ENCODE results near the gene ZNF827. TPM values are rescaled to one million over a fixed set of nuclear protein-coding genes. Genes with fewer than 3 reads are reported as not detected.

The ZNF827 gene
- total RNA-seq, 1 experiment from 2014 or later = 6.3 TPM

GRCh38 chr4:145891958-145892357 is 46.7 kb downstream of the ZNF827 start:
- Histone ChIP-seq H3K27ac (ENCODE audit: low read length) (no peak overlapping the region), H3K36me3 (ENCODE audit: control insufficient read depth, insufficient read depth, low read length) (no peaks in the 10 kb centered on the region), H3K27me3 (ENCODE audit: control insufficient read depth, insufficient read depth, low read length) (no peaks in the 10 kb centered on the region), H3K4me1 (ENCODE audit: control insufficient read depth, insufficient read depth, low read length) (no peaks in the 10 kb centered on the region), H3K9me3 (ENCODE audit: control insufficient read depth, insufficient read depth, low read depth, low read length) (no peaks in the 10 kb centered on the region), H3K4me3 (ENCODE audit: low read depth in 2 of 2, low read length in 2 of 2) (no peak overlapping the region)
- no peak for ATAC-seq
- POLR2A ChIA-PET = no interaction called here
- no peak for DNase-seq (ENCODE audit: low read depth, low spot score)
- BruUV-seq (replicated peaks) = no TSS peak
- CTCF ChIA-PET = no interaction called here
- TF ChIP-seq TCF7L2 (IDR thresholded peaks at IDR 0.05; ENCODE audit: low read depth, low read length) = no peak
- no peak for TF ChIP-seq POLR2AphosphoS5 (IDR thresholded peaks at IDR 0.05; ENCODE audit: low read depth, low read length)
- no peak for TF ChIP-seq SIN3A (IDR thresholded peaks at IDR 0.05; ENCODE audit: borderline replicate concordance, insufficient read depth, low read depth, low read length)
- TF ChIP-seq CTCF (IDR thresholded peaks at IDR 0.05) = no peak; the same call in 1 of the 2 replicates
- TF ChIP-seq REST (IDR thresholded peaks at IDR 0.05; ENCODE audit: insufficient read depth in 1 of 2, low read depth in 2 of 2, low read length in 1 of 2) = no peak
- in situ Hi-C loops (cut with HindIII; ENCODE audit: low pct_unique_long_range_greater_than_20kb, low sequenced_read_pairs) (no loop called here), intact Hi-C loops (cut with micrococcal nuclease; ENCODE audit: unreplicated experiment) (no loop called here)

DNA sequence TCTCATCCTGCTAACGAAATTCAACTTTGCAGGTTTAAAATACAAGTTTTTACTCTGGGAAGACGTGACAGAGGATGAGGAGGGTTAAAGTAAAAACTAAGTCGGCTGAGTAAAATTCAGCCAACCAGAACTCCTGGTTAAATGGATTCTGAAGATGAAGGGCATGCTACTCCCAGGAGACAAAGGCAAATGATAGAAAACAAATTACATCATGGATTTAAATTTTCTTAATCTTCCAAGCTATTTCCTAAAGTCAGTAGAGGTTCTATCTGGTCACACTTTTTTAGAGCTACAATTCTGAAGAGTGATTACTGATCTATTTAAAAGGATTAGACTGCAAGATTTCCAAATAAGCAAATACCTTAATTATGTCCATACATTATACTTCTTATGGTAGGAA is 47.9 kb downstream of the ZNF827 start:
- no TSS peak for BruUV-seq (replicated peaks)
- CTCF ChIA-PET = no interaction called here
- no peak for DNase-seq (ENCODE audit: low read depth, low spot score)
- intact Hi-C loops (cut with micrococcal nuclease; ENCODE audit: unreplicated experiment) (no loop called here), in situ Hi-C loops (cut with HindIII; ENCODE audit: low pct_unique_long_range_greater_than_20kb, low sequenced_read_pairs) (no loop called here)
- no peak for ATAC-seq
- no peaks in the 10 kb centered on the region for H3K27me3 ChIP-seq (ENCODE audit: control insufficient read depth, insufficient read depth, low read length)
- H3K9me3 ChIP-seq (ENCODE audit: control insufficient read depth, insufficient read depth, low read depth, low read length) = no peaks in the 10 kb centered on the region
- H3K27ac ChIP-seq (ENCODE audit: low read length) = no peak overlapping the region
- POLR2A ChIA-PET = interaction anchor here (0.6 kb wide), 1 partner anchor 1766 kb away, joined by 3 read pairs; no protein-coding TSS in a partner anchor
- H3K36me3 ChIP-seq (ENCODE audit: control insufficient read depth, insufficient read depth, low read length) = no peaks in the 10 kb centered on the region
- no peaks in the 10 kb centered on the region for H3K4me1 ChIP-seq (ENCODE audit: control insufficient read depth, insufficient read depth, low read length)
- TF ChIP-seq REST (IDR thresholded peaks at IDR 0.05; ENCODE audit: insufficient read depth in 1 of 2, low read depth in 2 of 2, low read length in 1 of 2) (no peak), TCF7L2 (IDR thresholded peaks at IDR 0.05; ENCODE audit: low read depth, low read length) (no peak), POLR2AphosphoS5 (IDR thresholded peaks at IDR 0.05; ENCODE audit: low read depth, low read length) (no peak), CTCF (IDR thresholded peaks at IDR 0.05) (no peak), SIN3A (IDR thresholded peaks at IDR 0.05; ENCODE audit: borderline replicate concordance, insufficient read depth, low read depth, low read length) (no peak)
- H3K4me3 ChIP-seq (ENCODE audit: low read depth in 2 of 2, low read length in 2 of 2) = no peak overlapping the region
